Keratinocyte (primary cell): Measurements from ENCODE around the gene CNN2. TPM values are rescaled to one million over a fixed set of nuclear protein-coding genes. Genes with fewer than 3 reads are reported as not detected.

Source experiments
- DNase-seq: peaks from one replicate; pipeline ENCODE4 v3.0.0-alpha.2; 2011; ENCODE audit warnings: low read depth, missing footprints, low spot score
- FAIRE-seq: peaks from 2 replicates; lab custom pipeline; 2011; peaks lifted over from hg19 to GRCh38; lab: Jason Lieb, UNC
- H2AFZ ChIP-seq: 2 replicates; pipeline ENCODE4 v1.6.0; 2012; ENCODE audit warnings: low read length, control low read depth, inconsistent platforms; ENCODE audit not compliant: control insufficient read depth
- H3K27ac ChIP-seq: 2 replicates; pipeline ENCODE4 v1.5.1; 2011; ENCODE audit warnings: low read length; ENCODE audit not compliant: control insufficient read depth, insufficient read depth
- H3K27me3 ChIP-seq: 3 replicates; pipeline ENCODE4 v1.6.0; 2011; ENCODE audit warnings: low read length; ENCODE audit not compliant: control insufficient read depth, insufficient read depth; ENCODE audit errors: extremely low read depth
- H3K36me3 ChIP-seq, 2 experiments: 2 replicates in 1 of 2; 3 replicates in 1 of 2; pipeline ENCODE4 v1.5.1; 2011; ENCODE audit warnings: low read length in 2 of 2, mild to moderate bottlenecking in 1 of 2; ENCODE audit not compliant: control insufficient read depth in 2 of 2, insufficient read depth in 2 of 2; ENCODE audit errors: extremely low read depth in 1 of 2
- H3K4me1 ChIP-seq: 3 replicates; pipeline ENCODE4 v1.5.1; 2011; ENCODE audit warnings: low read length; ENCODE audit not compliant: control insufficient read depth, insufficient read depth; ENCODE audit errors: extremely low read depth
- H3K4me2 ChIP-seq: 3 replicates; pipeline ENCODE4 v1.6.0; 2011; ENCODE audit warnings: low read depth, low read length; ENCODE audit not compliant: control insufficient read depth, insufficient read depth; ENCODE audit errors: extremely low read depth
- H3K4me3 ChIP-seq, 3 experiments: fragments of 200-600 bp in 1 of 3; sonication (generic) in 1 of 3; 2 replicates in 2 of 3; 3 replicates in 1 of 3; pipeline ENCODE4 v1.5.1; 2011 to 2016; ENCODE audit warnings: low read length in 3 of 3, mild to moderate bottlenecking in 3 of 3, control low read depth in 2 of 3, inconsistent platforms in 1 of 3, low read depth in 1 of 3, mixed read lengths in 1 of 3, mixed run types in 1 of 3, moderate library complexity in 1 of 3; ENCODE audit not compliant: control insufficient read depth in 2 of 3, insufficient read depth in 2 of 3; ENCODE audit errors: extremely low read depth in 1 of 3
- H3K79me2 ChIP-seq: 2 replicates; pipeline ENCODE4 v1.6.0; 2012; ENCODE audit warnings: low read length; ENCODE audit not compliant: control insufficient read depth, insufficient read depth
- H3K9ac ChIP-seq: 3 replicates; pipeline ENCODE4 v1.6.0; 2011; ENCODE audit warnings: low read length; ENCODE audit not compliant: control insufficient read depth, insufficient read depth; ENCODE audit errors: extremely low read depth
- H3K9me1 ChIP-seq: 3 replicates; pipeline ENCODE4 v1.6.0; 2011; ENCODE audit warnings: low read length; ENCODE audit not compliant: control insufficient read depth, insufficient read depth; ENCODE audit errors: extremely low read depth
- H3K9me3 ChIP-seq: 2 replicates; pipeline ENCODE4 v1.5.1; 2012; ENCODE audit warnings: low read depth, low read length; ENCODE audit not compliant: control insufficient read depth
- H4K20me1 ChIP-seq: 3 replicates; pipeline ENCODE4 v1.6.0; 2011; ENCODE audit warnings: low read length; ENCODE audit not compliant: control insufficient read depth, insufficient read depth; ENCODE audit errors: extremely low read depth
- EZH2 ChIP-seq: IDR thresholded peaks from one replicate; pipeline ENCODE4 v1.6.1; 2012; ENCODE audit warnings: inconsistent platforms, mild to moderate bottlenecking, low read length, moderate library complexity
- dilution Hi-C: fragments of 300-500 bp; cut with MboI; formaldehyde crosslinking; loops from one replicate; pipeline ENCODE4 v1.7.0; 2020; ENCODE audit warnings: low sequenced_read_pairs; ENCODE audit not compliant: extremely low pct_ligation_motif_present
- polyA plus RNA-seq, 5 experiments: library from polyadenylated mRNA; depleted of rRNA in 3 of 5; stranded (reverse) in 3 of 5; stranded (forward) in 1 of 5; unstranded in 1 of 5; fragments of >200 nt; gene quantifications; 1 replicate in 1 of 5; 2 replicates in 3 of 5; 3 replicates in 1 of 5; pipeline versions ENCODE4 v1.2.1 to v1.2.3, GENCODE V29; 2011 to 2012; ENCODE audit warnings: missing spikeins in 2 of 5, low read depth in 1 of 5, low replicate concordance in 1 of 5
- TF ChIP-seq, protein P1 (sequence below), 3 experiments: IDR thresholded peaks in 1 of 3; conservative IDR thresholded peaks in 1 of 3; optimal IDR thresholded peaks in 1 of 3; 2 replicates in 2 of 3; 3 replicates in 1 of 3; pipeline versions ENCODE3 to v1.5.1; 2011; ENCODE audit warnings: low read length in 3 of 3, mild to moderate bottlenecking in 3 of 3, moderate library complexity in 2 of 3, control low read depth in 1 of 3, inconsistent platforms in 1 of 3; ENCODE audit not compliant: insufficient read depth in 2 of 3; ENCODE audit errors: extremely low read depth in 1 of 3

CNN2 gene
- polyA plus RNA-seq, 1 donor (not counting 4 experiments of a cell fraction or from before 2014, with no cell fraction given), result 136 TPM

DNA sequence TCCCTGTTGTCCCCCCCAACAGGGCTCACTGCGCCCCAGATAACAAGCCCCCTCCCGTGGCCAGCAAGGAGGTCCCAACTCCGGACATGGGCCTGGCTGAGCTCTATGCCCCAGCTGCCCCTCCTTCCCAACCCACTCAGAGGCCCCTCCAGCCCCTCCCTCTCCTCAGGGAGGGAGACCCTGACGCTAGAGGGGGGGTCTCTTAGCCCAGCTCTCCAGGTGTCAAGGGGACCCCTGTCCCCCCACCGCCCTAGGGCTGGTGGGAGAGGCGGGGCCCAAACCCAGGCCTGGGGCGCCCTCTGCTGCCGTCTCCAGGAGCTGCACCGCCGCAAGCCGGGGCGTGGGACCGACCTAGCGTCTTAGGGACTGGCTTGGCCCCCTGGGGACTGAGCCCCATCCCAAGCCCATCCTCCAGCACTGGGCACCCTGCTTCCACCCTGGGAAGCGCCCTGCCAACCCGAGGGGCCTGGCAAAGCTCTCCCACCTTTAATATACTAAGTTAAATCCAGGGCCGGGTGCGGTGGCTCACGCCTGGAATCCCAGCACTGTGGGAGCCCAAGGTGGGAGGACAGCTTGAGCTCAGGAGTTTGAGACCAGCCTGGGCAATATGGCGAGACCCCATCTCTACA, 24.8 kb upstream of the CNN2 start:
- Histone ChIP-seq H3K9me1 (no peaks in the 10 kb centered on the region), H3K36me3 (no peaks in the 10 kb centered on the region), H3K4me2 (peak overlapping the region; percentile 10), H3K4me3 (peak overlapping the region in 1 of 3 experiments; percentile 44), H3K27ac (no peak overlapping the region), H3K9ac (no peak overlapping the region), H4K20me1 (peaks cover 3% of the 10 kb centered on the region), H3K4me1 (peaks cover 2% of the 10 kb centered on the region), H3K27me3 (peaks cover 50% of the 10 kb centered on the region), H3K9me3 (no peaks in the 10 kb centered on the region), H3K79me2 (no peaks in the 10 kb centered on the region), H2AFZ (no peak overlapping the region)
- dilution Hi-C loops, result no loop called here
- no peak for FAIRE-seq
- TF ChIP-seq, protein P1, sequence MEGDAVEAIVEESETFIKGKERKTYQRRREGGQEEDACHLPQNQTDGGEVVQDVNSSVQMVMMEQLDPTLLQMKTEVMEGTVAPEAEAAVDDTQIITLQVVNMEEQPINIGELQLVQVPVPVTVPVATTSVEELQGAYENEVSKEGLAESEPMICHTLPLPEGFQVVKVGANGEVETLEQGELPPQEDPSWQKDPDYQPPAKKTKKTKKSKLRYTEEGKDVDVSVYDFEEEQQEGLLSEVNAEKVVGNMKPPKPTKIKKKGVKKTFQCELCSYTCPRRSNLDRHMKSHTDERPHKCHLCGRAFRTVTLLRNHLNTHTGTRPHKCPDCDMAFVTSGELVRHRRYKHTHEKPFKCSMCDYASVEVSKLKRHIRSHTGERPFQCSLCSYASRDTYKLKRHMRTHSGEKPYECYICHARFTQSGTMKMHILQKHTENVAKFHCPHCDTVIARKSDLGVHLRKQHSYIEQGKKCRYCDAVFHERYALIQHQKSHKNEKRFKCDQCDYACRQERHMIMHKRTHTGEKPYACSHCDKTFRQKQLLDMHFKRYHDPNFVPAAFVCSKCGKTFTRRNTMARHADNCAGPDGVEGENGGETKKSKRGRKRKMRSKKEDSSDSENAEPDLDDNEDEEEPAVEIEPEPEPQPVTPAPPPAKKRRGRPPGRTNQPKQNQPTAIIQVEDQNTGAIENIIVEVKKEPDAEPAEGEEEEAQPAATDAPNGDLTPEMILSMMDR (optimal IDR thresholded peaks at IDR 0.05 in 1 of 3, IDR thresholded peaks at IDR 0.05 in 1 of 3, conservative IDR thresholded peaks at IDR 0.05 in 1 of 3; ENCODE audit: extremely low read depth in 1 of 3, insufficient read depth in 2 of 3, low read length in 3 of 3), result peak; percentile 62 to 95 (median 79)
- TF ChIP-seq EZH2, result no peak
- DNase-seq, result no peak

DNA sequence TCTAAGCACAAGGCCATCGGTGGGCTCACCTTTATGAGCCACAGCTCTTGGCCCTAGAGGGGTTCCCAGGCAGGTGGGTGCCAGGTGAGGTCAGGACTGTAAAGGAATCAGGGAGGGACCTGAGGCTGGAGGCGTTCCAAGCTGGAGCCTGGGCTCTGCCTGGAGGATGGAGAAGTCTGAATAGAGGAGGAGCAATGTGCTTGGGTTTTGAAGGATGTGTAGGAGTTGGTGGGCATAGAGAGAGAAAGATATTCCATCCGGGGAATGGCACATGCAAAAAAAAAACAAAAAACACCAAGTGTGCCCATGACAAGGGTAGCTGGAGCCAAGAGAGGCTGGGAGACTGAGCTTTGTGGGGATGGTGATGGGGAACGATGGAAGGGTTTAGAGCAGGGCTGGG, 23.8 kb upstream of the CNN2 start:
- dilution Hi-C loops, result no loop called here
- Histone ChIP-seq H3K79me2 (no peaks in the 10 kb centered on the region), H2AFZ (no peak overlapping the region), H3K27me3 (peaks cover 41% of the 10 kb centered on the region), H3K27ac (no peak overlapping the region), H3K4me2 (no peak overlapping the region), H3K9me3 (no peaks in the 10 kb centered on the region), H3K4me3 (no peak overlapping the region), H3K9ac (no peak overlapping the region), H3K9me1 (no peaks in the 10 kb centered on the region), H3K36me3 (no peaks in the 10 kb centered on the region), H3K4me1 (no peaks in the 10 kb centered on the region), H4K20me1 (peaks cover 3% of the 10 kb centered on the region)
- TF ChIP-seq, protein P1 (optimal IDR thresholded peaks at IDR 0.05 in 1 of 3, IDR thresholded peaks at IDR 0.05 in 1 of 3, conservative IDR thresholded peaks at IDR 0.05 in 1 of 3; ENCODE audit: extremely low read depth in 1 of 3, insufficient read depth in 2 of 3, low read length in 3 of 3), result no peak
- no peak for TF ChIP-seq EZH2
- FAIRE-seq, result no peak
- DNase-seq, result no peak
